H54 (cell line): ENCODE data around the gene BATF2.
"Not testable (repeated sequence)": the region's sequence is repeated elsewhere in the genome, so short reads cannot be mapped to it uniquely, and the experiment has no call there.

ENCODE experiments used
- DNase-seq: peaks from one replicate; pipeline ENCODE4 v3.0.0; 2011; ENCODE audit warnings: low spot score, mixed read lengths; ENCODE audit not compliant: insufficient read length
- FAIRE-seq: peaks from 3 replicates; lab custom pipeline; 2011; peaks lifted over from hg19 to GRCh38; lab: Jason Lieb, UNC
- POLR2A ChIP-seq: IDR thresholded peaks from 2 replicates; pipeline ENCODE4 v1.6.1; 2011; ENCODE audit warnings: low read depth, mild to moderate bottlenecking, low read length

The BATF2 gene

GRCh38 chr11:65021509-65021908, 24.7 kb upstream of the BATF2 start:
- TF ChIP-seq POLR2A = no peak
- DNase-seq (no peak), FAIRE-seq (no peak)

DNA sequence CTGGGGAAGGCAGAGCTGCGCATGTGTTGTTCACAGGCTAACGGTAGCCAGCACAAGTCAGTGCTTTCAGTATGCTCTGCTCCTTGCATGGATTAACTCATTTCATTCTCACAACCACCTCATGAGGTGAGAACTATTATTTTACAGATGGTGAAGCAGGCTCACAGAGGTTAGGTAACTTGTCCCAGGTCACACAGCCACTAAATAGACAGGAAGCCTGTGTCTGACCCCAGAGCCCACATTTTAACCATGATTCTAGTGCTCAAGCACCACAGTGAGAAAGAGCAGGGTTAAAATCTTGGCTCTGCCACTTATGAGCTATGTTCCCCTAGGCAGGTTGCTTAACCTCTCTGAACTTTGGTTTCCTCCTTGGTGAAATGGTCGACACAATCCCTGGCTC, 24.2 kb upstream of the BATF2 start:
- no peak for DNase-seq
- no peak for TF ChIP-seq POLR2A
- FAIRE-seq = no peak

GRCh38 chr11:65019824-65020223, 23.1 kb upstream of the BATF2 start:
- FAIRE-seq = no peak
- no peak for TF ChIP-seq POLR2A

GRCh38 chr11:65017937-65018336, 21.2 kb upstream of the BATF2 start:
- no peak for FAIRE-seq
- no peak for DNase-seq
- TF ChIP-seq POLR2A = no peak

More at GRCh38 chr11:65019824-65020223, 23.1 kb upstream of the BATF2 start:
- DNase-seq = no peak

DNA sequence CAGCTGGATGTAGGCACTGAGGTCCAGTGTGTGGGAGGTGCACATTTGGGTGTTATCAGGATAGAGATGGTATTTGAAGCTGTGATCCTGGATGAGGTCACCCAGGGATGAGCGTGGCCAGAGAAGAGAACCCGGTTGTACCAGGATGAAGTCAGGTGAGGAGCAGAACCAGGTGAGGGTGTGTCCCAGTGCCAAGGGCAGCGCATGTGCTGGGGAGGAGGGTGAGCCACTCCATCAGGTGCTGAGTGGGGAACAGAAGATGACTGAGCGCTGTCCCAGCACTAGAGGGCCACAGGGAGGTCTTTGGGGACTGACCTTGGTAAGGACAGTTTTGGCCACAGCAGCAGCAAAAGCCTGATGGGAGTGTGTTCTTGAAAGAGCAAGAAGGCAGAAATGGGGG, 19.9 kb upstream of the BATF2 start:
- DNase-seq (no peak), FAIRE-seq (no peak)
- TF ChIP-seq POLR2A = no peak

DNA sequence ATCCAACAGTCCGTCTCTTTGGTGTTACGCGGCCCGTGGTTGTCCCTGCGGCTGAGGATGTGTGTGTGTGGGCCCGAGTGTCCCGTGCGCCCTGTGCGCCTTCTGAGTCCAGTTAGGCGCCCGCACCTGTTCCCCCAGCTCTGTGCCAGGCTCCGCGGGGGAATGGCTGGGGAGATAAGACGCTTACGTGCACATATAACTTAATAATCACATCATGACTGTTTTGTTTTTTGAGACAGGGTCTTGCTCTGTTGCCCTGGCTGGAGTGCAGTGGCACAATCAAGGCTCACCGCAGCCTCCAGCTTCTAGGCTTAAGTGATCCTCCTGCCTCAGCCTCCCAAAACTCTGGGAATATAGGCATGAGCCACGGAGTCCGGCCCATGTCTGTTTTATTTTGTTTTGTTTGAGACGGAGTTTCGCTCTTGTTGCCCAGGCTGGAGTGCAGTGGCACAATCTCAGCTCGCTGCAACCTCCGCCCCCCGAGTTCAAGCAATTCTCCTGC, 18.0 kb upstream of the BATF2 start:
- TF ChIP-seq POLR2A = no peak
- no peak for DNase-seq

GRCh38 chr11:65013888-65014725, 17.3 kb upstream of the BATF2 start, which contains the start of gene ARL2:
TSS of gene ARL2 (plus strand) at chr11:65014160. CDS start at chr11:65014208, 48 bp downstream.
- TF ChIP-seq POLR2A = peak; percentile 25; the same call in 1 of the 2 replicates
- FAIRE-seq (no peak), DNase-seq (peak; percentile 83)

More for the DNA sequence above, 18.0 kb upstream of the BATF2 start:
- FAIRE-seq = no peak

DNA sequence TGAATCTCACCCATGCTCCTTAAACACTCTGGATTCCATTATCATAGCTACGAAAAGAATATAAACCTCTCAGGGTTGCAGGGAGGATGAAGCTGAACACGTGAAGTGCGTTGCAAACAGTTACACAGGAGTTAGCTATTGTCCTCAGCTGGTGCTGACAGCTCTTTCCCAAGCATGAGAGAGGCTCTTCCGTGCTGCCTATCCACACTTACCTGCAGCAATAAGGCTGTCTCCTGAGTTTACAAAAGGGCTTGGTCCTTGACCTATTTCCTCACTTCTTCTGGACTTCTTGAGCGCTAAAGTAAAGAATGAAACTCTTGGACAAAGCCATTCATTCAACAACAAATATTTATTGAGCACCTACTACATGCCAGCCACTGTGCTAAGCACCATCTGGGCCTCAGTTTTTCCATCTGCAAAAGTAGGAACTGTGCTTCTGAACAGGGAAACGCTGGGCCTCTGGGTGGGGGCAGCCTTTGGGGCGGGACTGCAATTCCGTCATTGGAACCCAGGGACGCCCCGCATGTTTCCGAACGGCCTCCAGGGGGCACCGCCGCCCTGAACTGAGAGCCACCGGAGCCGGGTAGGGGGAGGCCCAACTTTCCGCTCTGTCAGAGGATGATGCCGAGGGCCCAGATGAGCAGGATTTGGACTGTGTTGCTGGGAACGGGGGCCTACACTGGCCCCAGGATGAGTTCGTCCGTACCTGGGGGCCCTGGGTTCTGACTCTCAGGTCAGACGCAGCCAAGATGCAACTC, 16.5 kb upstream of the BATF2 start:
- FAIRE-seq (no peak), DNase-seq (peak; percentile 90)
- TF ChIP-seq POLR2A = peak; percentile 43; the same call in 1 of the 2 replicates

- FAIRE-seq (no peak), DNase-seq (no peak)
- TF ChIP-seq POLR2A = no peak
Observed at GRCh38 chr11:65008873-65009272, 12.1 kb upstream of the BATF2 start.

- no peak for DNase-seq
- 0 out of 2 replicates have a peak, but pooled peaks have one; percentile 12 for TF ChIP-seq POLR2A
- no peak for FAIRE-seq
Observed at GRCh38 chr11:65008016-65008415, 11.2 kb upstream of the BATF2 start.

DNA sequence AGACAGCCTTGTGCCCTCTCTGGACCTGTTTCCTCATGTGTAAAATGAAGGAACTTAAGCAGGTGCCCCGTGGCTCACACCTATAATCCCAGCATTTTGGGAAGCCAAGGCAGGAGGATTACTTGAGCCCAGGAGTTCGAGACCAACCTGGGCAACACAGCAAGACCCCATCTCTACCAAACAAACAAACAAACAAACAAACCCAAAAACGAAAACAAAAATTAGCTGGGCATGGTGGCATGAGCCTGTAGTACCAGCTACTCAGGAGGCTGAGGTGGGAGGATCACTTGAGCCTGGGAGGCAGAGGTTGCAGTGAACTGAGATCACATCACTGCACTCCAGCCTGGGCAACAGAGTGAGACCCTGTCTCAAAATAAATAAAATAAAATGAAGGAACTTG, 7.2 kb upstream of the BATF2 start:
- not testable (repeated sequence) for FAIRE-seq, DNase-seq

GRCh38 chr11:65003282-65003681, 6.5 kb upstream of the BATF2 start:
- FAIRE-seq (no peak), DNase-seq (no peak)
- TF ChIP-seq POLR2A = no peak

DNA sequence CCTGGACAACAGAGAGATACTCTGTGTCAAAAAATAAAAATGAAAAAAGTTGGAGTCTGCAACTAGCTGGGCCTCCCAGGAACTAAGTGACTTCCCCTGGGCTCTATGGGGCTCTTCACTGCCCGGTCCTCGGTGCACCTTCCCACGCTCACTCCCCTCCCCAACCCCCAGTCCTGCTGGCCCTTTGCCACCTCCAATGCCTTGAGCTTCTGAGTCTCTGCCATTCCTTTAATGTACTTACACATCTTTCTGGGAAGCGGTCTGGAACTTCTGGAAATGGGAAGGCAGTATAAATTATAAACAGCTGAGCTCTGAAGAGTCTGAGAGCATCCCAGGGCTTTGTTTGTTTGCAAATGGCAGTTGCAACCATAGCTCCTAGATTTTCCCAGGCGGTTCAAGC, 5.9 kb upstream of the BATF2 start:
- TF ChIP-seq POLR2A = no peak
- DNase-seq = no peak
- FAIRE-seq = no peak

DNA sequence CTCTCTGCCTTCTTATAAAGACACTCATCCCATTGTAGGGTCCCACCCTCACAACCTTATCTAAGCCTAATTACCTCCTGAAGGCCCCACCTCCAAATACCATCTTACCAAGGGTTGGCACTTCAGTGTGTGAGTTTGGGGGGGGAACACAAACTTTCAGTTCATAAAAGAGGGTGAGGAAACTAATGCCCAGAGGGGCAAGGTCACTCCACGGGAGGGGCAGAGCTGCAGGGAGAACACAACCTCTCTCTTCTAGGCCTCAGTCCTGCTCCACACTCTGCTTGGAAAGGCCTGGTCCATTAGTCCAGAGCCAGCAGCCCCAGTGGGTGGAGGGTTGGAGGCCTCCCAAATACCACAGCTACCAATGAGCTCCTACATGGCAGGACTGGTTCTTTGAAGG, 2.7 kb upstream of the BATF2 start:
- TF ChIP-seq POLR2A = no peak
- no peak for DNase-seq
- FAIRE-seq = no peak
